H1 (cell line): ENCODE measurements around the gene CSH1. TPM values are rescaled to one million over a fixed set of nuclear protein-coding genes. Genes with fewer than 3 reads are reported as not detected.

ENCODE experiments used
- BACH1 ChIP-seq: IDR thresholded peaks from 2 replicates; pipeline ENCODE4 v1.6.1; 2012; ENCODE audit warnings: low read length, improper control_type of control experiment
- CBX8 ChIP-seq: fragments of 300-800, 300-1000 bp; sonication (generic); IDR thresholded peaks from 2 replicates; pipeline ENCODE4 v1.7.1; 2016; ENCODE audit warnings: low read depth, low read length, borderline replicate concordance
- NANOG ChIP-seq: IDR thresholded peaks from 2 replicates; pipeline ENCODE4 v1.6.1; 2011; ENCODE audit warnings: low read length, low read depth, mild to moderate bottlenecking, inconsistent platforms; ENCODE audit not compliant: insufficient read depth, poor library complexity, severe bottlenecking
- polyA plus RNA-seq, 7 experiments: library from polyadenylated mRNA; depleted of rRNA in 3 of 7; stranded (reverse) in 5 of 7; unstranded in 2 of 7; fragments of >200 nt in 5 of 7; fragments of 200-250 nt in 2 of 7; gene quantifications; 1 replicate in 5 of 7; 2 replicates in 1 of 7; 4 replicates in 1 of 7; pipeline versions ENCODE4 v1.2.1 to v1.2.3, GENCODE V29; 2011 to 2013; ENCODE audit warnings: missing spikeins in 2 of 7, mixed read lengths in 2 of 7
- total RNA-seq: library from RNA; stranded (reverse); fragmentation: NEBNext Ultra II Directional; extraction: Animal tissue kit (Norgen Biotek cat#: 25700); gene quantifications from 2 replicates; pipeline ENCODE4 v1.2.1, GENCODE V29; 2021
- TF ChIP-seq, protein P1 (sequence below): IDR thresholded peaks from 2 replicates; pipeline ENCODE4 v1.6.1; 2011; ENCODE audit warnings: low read depth, mild to moderate bottlenecking, low read length; ENCODE audit not compliant: insufficient read depth

Gene CSH1
- total and polyA plus RNA-seq, 2 of the 8 experiments (the other 6 are each of a cell fraction or from before 2014, with no cell fraction given): 0.12 TPM; not detected in 1

GRCh38 chr17:63934183-63935112 lies 38.1 kb upstream of the CSH1 start (continued):
- no peak for TF ChIP-seq NANOG
- TF ChIP-seq, protein P1, sequence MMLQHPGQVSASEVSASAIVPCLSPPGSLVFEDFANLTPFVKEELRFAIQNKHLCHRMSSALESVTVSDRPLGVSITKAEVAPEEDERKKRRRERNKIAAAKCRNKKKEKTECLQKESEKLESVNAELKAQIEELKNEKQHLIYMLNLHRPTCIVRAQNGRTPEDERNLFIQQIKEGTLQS: no peak
- TF ChIP-seq CBX8: no peak
- no peak for TF ChIP-seq BACH1
